ENCODE measurements around the gene FAM234B.
"Not testable (repeated sequence)": the region's sequence is repeated elsewhere in the genome, so short reads cannot be mapped to it uniquely, and the experiment has no call there.

Gene FAM234B

GRCh38 chr12:13080266-13080665 lies 36.1 kb downstream of the FAM234B start:
- H3K4me3 ChIP-seq (ENCODE audit: low read depth, low read length): no peak overlapping the region
- TF ChIP-seq CTCF (IDR thresholded peaks at IDR 0.05; ENCODE audit: low read depth, low read length): no peak

GRCh38 chr12:13082861-13083260 lies 38.7 kb downstream of the FAM234B start:
- TF ChIP-seq CTCF (IDR thresholded peaks at IDR 0.05; ENCODE audit: low read depth, low read length): no peak
- H3K4me3 ChIP-seq (ENCODE audit: low read depth, low read length): no peak overlapping the region

- not testable (repeated sequence) for H3K4me3 ChIP-seq (ENCODE audit: low read depth, low read length)
These were observed 39.5 kb downstream of the FAM234B start for GRCh38 chr12:13083638-13084037.

DNA sequence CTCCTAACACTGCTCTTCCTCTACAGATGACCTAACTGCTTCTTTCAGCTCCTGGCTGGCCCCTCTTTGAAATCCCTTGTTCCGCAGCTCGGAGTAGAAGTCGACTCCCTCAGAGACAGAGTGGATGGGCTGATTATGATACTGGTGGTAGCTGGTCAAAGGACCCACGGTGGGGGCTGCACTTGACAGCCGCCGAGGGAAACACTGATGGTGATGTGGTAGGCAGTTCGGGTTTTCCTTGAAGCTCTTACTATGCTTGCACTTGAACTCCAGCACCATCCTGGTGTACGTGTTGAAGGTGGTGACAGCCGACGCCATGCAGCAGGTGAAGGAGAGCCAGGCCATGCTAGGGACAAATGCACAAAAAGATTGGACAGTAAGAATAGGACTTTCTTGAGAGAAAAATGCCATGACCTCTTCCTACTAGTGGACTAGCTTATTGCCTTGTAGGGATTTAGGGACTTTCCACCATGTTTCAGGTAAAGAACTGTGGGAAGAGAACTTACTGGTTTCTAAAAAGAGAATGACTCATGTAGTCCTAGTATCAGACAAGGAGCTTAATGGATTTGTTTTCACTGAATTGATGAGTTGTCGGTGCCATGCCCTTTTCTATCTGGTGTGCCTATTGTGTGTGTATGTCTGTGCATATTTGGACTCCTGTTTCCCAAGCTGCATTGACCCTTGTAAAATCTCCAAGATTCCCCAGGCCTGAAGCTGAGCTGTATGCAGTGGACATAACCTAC lies 40.9 kb downstream of the FAM234B start:
- no peak overlapping the region for H3K4me3 ChIP-seq (ENCODE audit: low read depth, low read length)
- no peak for TF ChIP-seq CTCF (IDR thresholded peaks at IDR 0.05; ENCODE audit: low read depth, low read length)

GRCh38 chr12:13085968-13086686 lies 41.9 kb downstream of the FAM234B start:
- no peak for TF ChIP-seq CTCF (IDR thresholded peaks at IDR 0.05; ENCODE audit: low read depth, low read length)
- no peak overlapping the region for H3K4me3 ChIP-seq (ENCODE audit: low read depth, low read length)

DNA sequence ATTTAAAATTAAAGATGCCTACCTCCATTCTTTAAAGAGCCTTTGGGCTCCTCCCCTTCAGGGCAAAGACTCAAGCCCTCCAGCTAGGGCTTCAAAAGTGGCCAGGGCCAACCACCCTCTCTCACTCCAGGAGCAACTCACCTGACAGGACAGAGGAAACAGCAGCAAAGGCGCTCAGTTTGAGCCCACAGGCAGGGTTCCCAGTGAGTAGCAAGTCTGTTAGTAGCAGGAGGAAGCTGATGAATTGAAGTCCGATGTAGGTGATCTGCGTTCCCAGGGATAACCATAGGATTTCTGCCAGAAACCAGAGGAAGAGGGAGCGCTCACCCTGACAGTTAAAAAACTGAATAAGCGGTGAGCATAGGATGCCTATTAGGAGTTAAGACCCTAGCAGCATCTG lies 43.6 kb downstream of the FAM234B start:
- no peak overlapping the region for H3K4me3 ChIP-seq (ENCODE audit: low read depth, low read length)
- no peak for TF ChIP-seq CTCF (IDR thresholded peaks at IDR 0.05; ENCODE audit: low read depth, low read length)

GRCh38 chr12:13088496-13088895 lies 44.3 kb downstream of the FAM234B start:
- no peak overlapping the region for H3K4me3 ChIP-seq (ENCODE audit: low read depth, low read length)
- no peak for TF ChIP-seq CTCF (IDR thresholded peaks at IDR 0.05; ENCODE audit: low read depth, low read length)

Data from WI38 (cell line).